CD1c-positive myeloid dendritic cell (primary cell): ENCODE results near the gene FNDC1.

ENCODE experiments used
- DNase-seq: peaks from one replicate; pipeline ENCODE4 v3.0.0-alpha.2; 2016; ENCODE audit errors: extremely low spot score

Gene FNDC1

GRCh38 chr6:159212525-159213280 lies 43.5 kb downstream of the FNDC1 start:
- DNase-seq, result no peak

GRCh38 chr6:159213405-159213804 lies 44.2 kb downstream of the FNDC1 start:
- no peak for DNase-seq

DNA sequence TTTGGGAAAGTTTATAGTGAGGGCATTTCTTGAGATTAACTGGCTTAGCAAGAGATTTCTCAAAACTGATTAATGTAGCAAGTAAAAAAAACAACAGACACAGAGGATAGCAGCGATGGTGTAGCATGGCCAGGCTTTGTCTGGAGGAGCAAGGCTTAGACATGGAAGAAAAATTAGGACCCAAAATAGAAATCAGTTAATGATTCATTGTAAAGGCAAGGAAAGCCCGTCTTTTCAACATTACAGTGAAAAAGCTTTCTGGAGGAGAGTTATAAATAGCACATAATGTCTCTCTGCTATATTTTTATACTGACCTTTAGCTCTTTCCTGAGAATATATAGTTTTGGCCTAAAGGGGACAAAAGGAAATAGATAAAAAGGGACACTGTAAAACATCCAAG lies 45.1 kb downstream of the FNDC1 start:
- DNase-seq, result no peak

- no peak for DNase-seq
These were observed 48.5 kb downstream of the FNDC1 start for GRCh38 chr6:159217595-159218275.

- DNase-seq, result no peak
These were observed 50.9 kb downstream of the FNDC1 start for GRCh38 chr6:159220093-159220492.

DNA sequence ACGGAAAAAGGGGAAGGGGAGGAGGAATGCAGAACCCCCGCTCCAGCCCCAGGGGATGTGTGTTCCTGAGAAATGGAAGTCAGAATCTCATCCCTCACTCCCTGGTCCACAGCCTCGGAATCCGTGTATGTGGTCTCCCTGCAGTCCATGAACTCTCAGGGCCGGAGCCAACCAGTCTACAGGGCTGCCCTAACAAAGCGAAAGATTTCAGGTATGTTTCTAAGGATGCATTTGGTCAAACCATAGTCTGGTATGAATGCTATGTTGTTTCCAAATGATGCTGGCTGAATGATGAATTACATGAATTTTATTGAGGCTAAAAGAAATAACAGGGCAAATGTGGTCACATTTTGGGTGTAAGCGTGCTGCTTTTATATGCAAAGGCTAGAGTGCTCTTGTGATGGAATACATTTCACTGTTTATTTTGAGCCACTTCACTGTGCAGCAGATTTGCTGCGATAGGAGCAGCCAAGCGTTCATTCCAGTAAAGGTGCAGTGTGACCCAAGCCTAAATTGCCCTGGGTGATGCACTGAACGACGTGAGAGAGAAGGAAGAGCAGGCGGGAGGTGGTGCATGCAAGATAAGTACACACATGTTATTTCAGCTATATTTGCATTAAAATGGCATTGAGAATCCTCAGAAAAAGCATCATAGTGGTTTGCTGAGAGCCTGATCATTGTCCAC lies 52.4 kb downstream of the FNDC1 start:
- no peak for DNase-seq

DNA sequence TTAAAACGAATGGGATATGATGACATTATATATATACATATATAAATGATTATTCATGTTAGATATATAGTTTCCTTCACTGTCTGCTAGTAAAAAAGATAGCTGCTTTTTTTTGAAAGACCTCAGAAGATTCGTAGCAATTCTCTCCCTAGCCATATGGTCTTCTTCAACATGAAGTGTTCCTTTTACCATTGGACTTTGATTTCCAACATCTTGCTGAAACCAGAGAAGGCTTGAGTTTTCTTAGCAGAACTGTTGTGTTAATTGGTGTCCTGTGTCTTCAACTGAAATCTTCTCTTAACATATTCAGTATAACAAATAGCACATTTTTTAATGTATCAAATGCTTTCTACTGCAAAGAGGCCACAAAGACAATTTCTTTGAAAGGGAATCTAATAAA lies 55.3 kb downstream of the FNDC1 start:
- no peak for DNase-seq

- DNase-seq, result no peak
These were observed 60.5 kb downstream of the FNDC1 start for GRCh38 chr6:159229651-159230051.

- no peak for DNase-seq
These were observed 63.0 kb downstream of the FNDC1 start for GRCh38 chr6:159232106-159232645.

DNA sequence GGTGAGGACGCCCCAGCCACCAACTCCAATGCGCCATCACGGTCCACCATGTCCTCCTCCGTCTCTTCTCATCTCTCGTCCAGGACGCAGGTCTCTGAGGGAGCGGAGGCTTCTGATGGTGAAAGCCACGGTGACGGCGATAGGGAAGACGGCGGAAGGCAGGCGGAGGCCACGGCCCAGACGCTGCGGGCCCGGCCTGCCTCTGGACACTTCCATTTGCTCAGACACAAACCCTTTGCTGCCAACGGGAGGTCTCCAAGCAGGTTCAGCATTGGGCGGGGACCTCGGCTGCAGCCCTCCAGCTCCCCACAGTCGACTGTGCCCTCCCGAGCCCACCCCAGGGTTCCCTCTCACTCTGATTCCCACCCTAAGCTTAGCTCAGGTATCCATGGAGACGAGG lies 63.6 kb downstream of the FNDC1 start:
- DNase-seq, result no peak

GRCh38 chr6:159233365-159234101 lies 64.3 kb downstream of the FNDC1 start:
- no peak for DNase-seq

- DNase-seq, result no peak
These were observed 64.9 kb downstream of the FNDC1 start for GRCh38 chr6:159234102-159234553.

GRCh38 chr6:159238920-159239558 lies 69.8 kb downstream of the FNDC1 start:
- no peak for DNase-seq

GRCh38 chr6:159249128-159249527 lies 79.9 kb downstream of the FNDC1 start:
- no peak for DNase-seq

DNA sequence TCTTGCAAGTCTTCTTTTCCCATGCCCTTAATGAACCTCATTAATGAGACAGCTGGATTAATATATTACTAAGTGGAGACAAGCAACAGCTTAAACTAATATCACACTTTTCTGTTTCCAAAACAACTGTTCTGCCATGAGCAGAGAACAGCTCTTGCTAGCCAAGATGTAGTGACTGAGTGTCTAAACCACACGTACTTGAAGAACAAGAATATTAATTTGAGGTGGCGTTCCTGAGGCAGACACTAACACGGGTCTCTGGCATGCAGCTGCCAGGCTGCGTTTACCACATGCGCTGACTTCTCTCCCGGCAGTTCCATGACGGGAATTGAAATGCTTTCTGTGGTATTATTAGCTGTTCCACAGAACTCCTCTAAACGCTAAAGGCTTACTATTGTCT lies 80.6 kb downstream of the FNDC1 start:
- no peak for DNase-seq

- no peak for DNase-seq
These were observed 81.4 kb downstream of the FNDC1 start for GRCh38 chr6:159250633-159251032.

DNA sequence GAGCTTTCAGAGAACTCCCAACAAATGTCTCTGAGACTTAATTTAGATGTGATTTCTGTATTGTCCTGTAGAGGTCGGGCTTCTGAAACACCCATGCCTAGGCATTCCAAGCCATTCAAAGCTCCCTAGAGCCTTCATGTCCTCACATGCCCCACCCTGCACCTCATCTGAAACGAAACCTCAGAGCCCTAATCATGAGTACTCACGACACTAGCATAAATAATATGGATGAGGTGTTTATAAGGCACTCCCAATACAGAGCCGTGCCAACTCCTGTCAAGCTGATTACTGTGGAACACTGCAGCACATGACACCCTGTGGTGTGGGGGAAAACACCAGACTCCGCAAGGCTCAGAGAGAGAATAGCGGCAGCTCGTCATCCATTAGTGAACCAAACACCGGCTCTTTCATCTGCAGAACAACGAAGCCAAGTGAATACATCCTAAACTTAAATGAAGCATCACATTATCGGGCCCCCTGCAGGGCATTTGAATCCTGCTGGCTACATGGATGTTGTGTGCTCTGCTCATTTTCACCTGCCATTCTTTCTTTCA lies 83.8 kb downstream of the FNDC1 start:
- DNase-seq, result peak; percentile 34

DNA sequence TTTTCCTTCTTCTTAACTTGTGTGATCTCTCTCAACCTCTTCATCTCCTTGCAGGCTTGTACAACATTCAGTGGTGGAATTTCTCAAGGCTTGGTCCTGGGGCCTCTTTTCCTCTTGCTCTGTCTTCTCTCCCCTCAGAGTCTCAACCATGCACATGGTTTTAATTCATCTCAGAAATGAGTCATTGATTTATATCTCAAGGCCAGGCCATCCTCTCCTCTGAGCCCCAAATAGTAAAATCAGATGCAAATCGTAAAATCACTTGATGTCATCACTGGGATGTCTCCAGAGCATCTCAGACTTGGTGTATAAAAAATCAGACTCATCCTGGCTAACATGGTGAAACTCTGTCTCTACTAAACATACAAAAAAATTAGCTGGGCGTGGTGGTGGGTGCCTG lies 85.0 kb downstream of the FNDC1 start:
- no peak for DNase-seq

DNA sequence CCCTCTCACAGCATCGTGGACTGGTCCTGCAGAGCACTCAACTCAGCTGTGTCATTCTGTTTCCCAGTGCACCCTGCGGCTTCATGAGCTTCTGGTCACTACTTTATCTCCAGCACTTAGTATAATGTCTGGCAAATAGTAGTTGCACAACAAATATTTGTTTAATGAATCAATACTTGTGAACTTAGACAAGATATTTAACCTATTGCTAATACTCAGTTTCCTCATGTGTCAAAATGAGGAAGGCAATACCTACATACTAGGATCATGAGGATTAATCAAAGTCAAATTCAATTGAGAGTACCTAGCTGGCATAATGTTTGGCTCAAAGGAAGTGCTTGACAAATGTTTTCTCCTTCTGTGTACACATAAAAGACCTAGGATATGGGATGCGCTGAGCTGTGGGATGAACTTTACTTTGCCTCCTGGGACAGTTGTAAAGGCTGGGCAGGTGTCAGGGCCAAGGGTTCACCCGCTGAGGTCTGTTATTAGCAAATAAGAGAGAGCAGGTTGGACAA lies 86.3 kb downstream of the FNDC1 start:
- DNase-seq, result no peak

DNA sequence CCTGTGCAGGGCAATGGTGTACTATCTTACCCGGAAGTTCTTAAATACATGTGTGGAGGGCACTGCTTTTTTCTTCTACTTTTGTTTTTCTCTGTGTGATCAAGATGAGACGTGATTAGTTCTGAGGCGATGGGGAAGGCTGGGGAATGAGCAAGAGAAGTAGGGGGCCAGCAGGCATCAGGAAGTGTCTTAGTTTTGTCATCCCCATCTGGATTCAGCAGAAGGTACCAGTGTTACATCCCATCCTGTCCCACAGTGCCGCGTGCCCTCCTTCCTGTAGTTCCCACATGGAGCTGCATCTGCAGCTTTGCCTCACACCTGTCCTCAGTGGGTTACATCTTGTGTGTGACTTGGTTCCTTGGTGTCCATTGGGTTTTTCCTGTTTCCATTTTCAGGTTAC lies 86.9 kb downstream of the FNDC1 start:
- no peak for DNase-seq

DNA sequence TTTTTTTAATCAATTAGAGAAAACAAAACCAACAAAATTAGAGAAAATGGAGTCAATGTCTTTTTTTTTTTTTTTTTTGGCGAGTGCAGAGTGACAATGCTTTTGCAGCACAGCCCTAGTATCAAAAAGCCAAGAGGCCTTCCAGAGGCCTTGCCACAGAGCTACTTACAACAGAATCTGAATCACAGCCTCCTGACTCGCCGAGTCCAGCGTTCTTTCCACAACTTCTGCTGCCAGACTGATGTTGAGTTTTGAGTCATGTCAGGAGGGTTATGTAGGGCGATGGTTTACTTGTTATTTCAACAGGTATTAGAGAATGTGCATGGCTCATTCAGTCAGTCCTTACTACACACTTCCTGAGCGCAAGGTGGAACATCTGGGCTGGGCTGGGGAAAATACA lies 88.6 kb downstream of the FNDC1 start:
- no peak for DNase-seq
